Measurements from ENCODE around the gene CSTF3.
A peak's percentile ranks its signal among the peaks of the same experiment; 100 is the strongest.

The CSTF3 gene

GRCh38 chr11:33064866-33065265, 96.4 kb downstream of the CSTF3 start:
- Histone ChIP-seq H2AFZ (ENCODE audit: low read length) (no peak overlapping the region), H3K4me2 (ENCODE audit: insufficient read depth, low read length, poor library complexity, severe bottlenecking) (no peak overlapping the region), H2AK5ac (ENCODE audit: low read depth, low read length) (no peak overlapping the region), H3K4me3 (ENCODE audit: low read length in 2 of 2) (no peak overlapping the region), H3K9ac (ENCODE audit: low read depth, low read length, poor library complexity) (no peak overlapping the region), H2BK5ac (ENCODE audit: low read length) (no peak overlapping the region), H3K18ac (ENCODE audit: low read length) (no peak overlapping the region), H4K8ac (ENCODE audit: low read depth, low read length) (no peak overlapping the region), H3K14ac (ENCODE audit: low read length) (no peak overlapping the region), H3K27ac (replicated peaks; ENCODE audit: low read length) (no peak overlapping the region), H2BK120ac (ENCODE audit: low read depth, low read length) (no peak overlapping the region), H3K9me3 (replicated peaks in 1 of 2; ENCODE audit: control insufficient read depth in 2 of 2, insufficient read depth in 1 of 2, low read depth in 1 of 2, low read length in 2 of 2) (no peaks in the 10 kb centered on the region), H3K4ac (ENCODE audit: low read length) (no peak overlapping the region), H3K23ac (ENCODE audit: low read depth, low read length, poor library complexity) (no peak overlapping the region), H4K91ac (ENCODE audit: low read depth, low read length, poor library complexity) (no peak overlapping the region), H2BK12ac (ENCODE audit: low read length) (no peak overlapping the region), H3K27me3 (ENCODE audit: control insufficient read depth in 3 of 3, insufficient read depth in 3 of 3, low read depth in 1 of 3, low read length in 3 of 3) (no peaks in the 10 kb centered on the region), H3K79me1 (ENCODE audit: low read depth, low read length) (no peaks in the 10 kb centered on the region), H3K36me3 (replicated peaks in 1 of 2; ENCODE audit: control insufficient read depth in 2 of 2, insufficient read depth in 2 of 2, low read length in 2 of 2) (peaks cover 13 to 87% of the 10 kb centered on the region in 2 donors), H3K4me1 (ENCODE audit: control insufficient read depth in 2 of 2, insufficient read depth in 1 of 2, low read depth in 1 of 2, low read length in 2 of 2) (no peaks in the 10 kb centered on the region), H2BK15ac (ENCODE audit: low read length) (no peak overlapping the region)
- no peak for DNase-seq (ENCODE audit: low spot score)
- WGBS, 2 donors (ENCODE audit: extremely low coverage in 2 of 2, insufficient read length in 2 of 2, insufficient replicate concordance in 1 of 2): no CpG with 5 or more reads among the region's 5 CpGs

GRCh38 chr11:33064033-33064825, 97.1 kb downstream of the CSTF3 start:
- Histone ChIP-seq H3K23ac (ENCODE audit: low read depth, low read length, poor library complexity) (no peak overlapping the region), H3K27ac (replicated peaks; ENCODE audit: low read length) (peak overlapping the region; percentile 9), H4K91ac (ENCODE audit: low read depth, low read length, poor library complexity) (no peak overlapping the region), H2BK12ac (ENCODE audit: low read length) (no peak overlapping the region), H2BK15ac (ENCODE audit: low read length) (no peak overlapping the region), H2AK5ac (ENCODE audit: low read depth, low read length) (no peak overlapping the region), H3K4me2 (ENCODE audit: insufficient read depth, low read length, poor library complexity, severe bottlenecking) (no peak overlapping the region), H3K4me3 (ENCODE audit: low read length in 2 of 2) (no peak overlapping the region), H2AFZ (ENCODE audit: low read length) (no peak overlapping the region), H3K14ac (ENCODE audit: low read length) (no peak overlapping the region), H3K4me1 (ENCODE audit: control insufficient read depth in 2 of 2, insufficient read depth in 1 of 2, low read depth in 1 of 2, low read length in 2 of 2) (no peaks in the 10 kb centered on the region), H3K9ac (ENCODE audit: low read depth, low read length, poor library complexity) (no peak overlapping the region), H3K79me1 (ENCODE audit: low read depth, low read length) (no peaks in the 10 kb centered on the region), H3K27me3 (ENCODE audit: control insufficient read depth in 3 of 3, insufficient read depth in 3 of 3, low read depth in 1 of 3, low read length in 3 of 3) (no peaks in the 10 kb centered on the region), H2BK5ac (ENCODE audit: low read length) (no peak overlapping the region), H3K4ac (ENCODE audit: low read length) (no peak overlapping the region), H3K9me3 (replicated peaks in 1 of 2; ENCODE audit: control insufficient read depth in 2 of 2, insufficient read depth in 1 of 2, low read depth in 1 of 2, low read length in 2 of 2) (no peaks in the 10 kb centered on the region), H3K36me3 (replicated peaks in 1 of 2; ENCODE audit: control insufficient read depth in 2 of 2, insufficient read depth in 2 of 2, low read length in 2 of 2) (peaks cover 11 to 88% of the 10 kb centered on the region in 2 donors), H4K8ac (ENCODE audit: low read depth, low read length) (no peak overlapping the region), H2BK120ac (ENCODE audit: low read depth, low read length) (no peak overlapping the region), H3K18ac (ENCODE audit: low read length) (no peak overlapping the region)
- no CpG with 5 or more reads among the region's 11 CpGs for WGBS, 2 donors (ENCODE audit: extremely low coverage in 2 of 2, insufficient read length in 2 of 2, insufficient replicate concordance in 1 of 2)
- DNase-seq (ENCODE audit: low spot score): no peak

DNA sequence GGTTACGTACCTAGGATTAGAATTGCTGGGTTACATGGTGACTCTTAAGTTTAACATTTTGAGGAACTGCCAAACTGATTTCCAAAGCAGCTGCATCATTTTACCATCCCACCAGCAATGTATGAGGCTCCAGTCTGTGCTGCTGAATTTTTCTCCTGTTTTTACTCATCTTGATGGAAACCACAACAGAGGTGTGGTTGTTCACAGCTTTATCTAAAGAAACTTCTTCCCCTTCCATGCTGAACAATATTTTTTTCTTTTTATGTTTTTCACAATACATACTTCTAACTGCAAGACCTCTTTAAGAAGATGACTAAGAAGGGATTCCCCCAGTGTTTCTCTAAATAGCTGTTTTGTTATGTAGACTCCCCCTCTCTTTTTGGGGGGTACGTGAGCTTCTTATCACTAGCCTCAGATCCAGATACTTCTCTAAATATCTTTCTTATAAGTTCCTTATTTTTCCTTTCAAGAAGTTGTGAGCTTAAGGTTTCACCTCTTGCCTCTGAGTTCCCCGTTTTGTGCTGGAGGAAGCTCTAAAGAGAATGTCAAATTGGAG, 97.9 kb downstream of the CSTF3 start:
- Histone ChIP-seq H3K9ac (ENCODE audit: low read depth, low read length, poor library complexity) (no peak overlapping the region), H2AK5ac (ENCODE audit: low read depth, low read length) (no peak overlapping the region), H3K27ac (replicated peaks; ENCODE audit: low read length) (no peak overlapping the region)

DNA sequence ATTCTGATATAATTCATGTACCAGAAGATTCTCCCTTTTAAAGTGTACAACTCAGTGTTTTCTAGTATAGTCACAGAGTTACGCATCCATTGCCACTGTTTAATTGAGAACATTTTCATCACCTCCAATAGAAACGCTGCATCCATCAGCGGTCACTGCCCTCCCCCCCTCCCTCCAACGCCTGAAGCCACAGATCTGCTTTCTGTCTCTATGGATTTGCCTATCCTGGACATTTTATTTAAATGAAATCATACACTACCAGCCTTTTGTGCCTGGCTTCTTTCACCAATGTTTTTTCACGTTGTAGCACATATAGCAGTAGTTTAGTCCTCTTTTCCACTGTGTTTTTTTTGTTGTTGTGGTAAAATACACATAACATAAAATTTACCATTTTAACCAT, 99.1 kb downstream of the CSTF3 start:
- no peak overlapping the region for H3K14ac ChIP-seq (ENCODE audit: low read length)
- no peak overlapping the region for H3K18ac ChIP-seq (ENCODE audit: low read length)
- H3K4me2 ChIP-seq (ENCODE audit: insufficient read depth, low read length, poor library complexity, severe bottlenecking): no peak overlapping the region
- H4K91ac ChIP-seq (ENCODE audit: low read depth, low read length, poor library complexity): no peak overlapping the region
- H3K79me1 ChIP-seq (ENCODE audit: low read depth, low read length): no peaks in the 10 kb centered on the region
- no peaks in the 10 kb centered on the region for H3K27me3 ChIP-seq (ENCODE audit: control insufficient read depth in 3 of 3, insufficient read depth in 3 of 3, low read depth in 1 of 3, low read length in 3 of 3)
- H2BK5ac ChIP-seq (ENCODE audit: low read length): no peak overlapping the region
- H3K4me3 ChIP-seq (ENCODE audit: low read length in 2 of 2): no peak overlapping the region
- H3K9ac ChIP-seq (ENCODE audit: low read depth, low read length, poor library complexity): no peak overlapping the region
- WGBS, 2 donors (ENCODE audit: extremely low coverage in 2 of 2, insufficient read length in 2 of 2, insufficient replicate concordance in 1 of 2): no CpG with 5 or more reads among the region's 5 CpGs
- no peak overlapping the region for H2BK12ac ChIP-seq (ENCODE audit: low read length)
- H3K27ac ChIP-seq (replicated peaks; ENCODE audit: low read length): no peak overlapping the region
- no peak for DNase-seq (ENCODE audit: low spot score)
- peaks cover 4 to 90% of the 10 kb centered on the region in 2 donors for H3K36me3 ChIP-seq (replicated peaks in 1 of 2; ENCODE audit: control insufficient read depth in 2 of 2, insufficient read depth in 2 of 2, low read length in 2 of 2)
- H3K9me3 ChIP-seq (replicated peaks in 1 of 2; ENCODE audit: control insufficient read depth in 2 of 2, insufficient read depth in 1 of 2, low read depth in 1 of 2, low read length in 2 of 2): no peaks in the 10 kb centered on the region
- no peak overlapping the region for H2BK15ac ChIP-seq (ENCODE audit: low read length)
- no peak overlapping the region for H2BK120ac ChIP-seq (ENCODE audit: low read depth, low read length)
- peaks cover 0 to 2% of the 10 kb centered on the region in 2 donors for H3K4me1 ChIP-seq (ENCODE audit: control insufficient read depth in 2 of 2, insufficient read depth in 1 of 2, low read depth in 1 of 2, low read length in 2 of 2)
- H3K4ac ChIP-seq (ENCODE audit: low read length): no peak overlapping the region
- no peak overlapping the region for H2AFZ ChIP-seq (ENCODE audit: low read length)
- no peak overlapping the region for H3K23ac ChIP-seq (ENCODE audit: low read depth, low read length, poor library complexity)
- H4K8ac ChIP-seq (ENCODE audit: low read depth, low read length): no peak overlapping the region
- H2AK5ac ChIP-seq (ENCODE audit: low read depth, low read length): no peak overlapping the region

More for the DNA sequence above, 97.9 kb downstream of the CSTF3 start:
- H3K36me3 ChIP-seq (replicated peaks in 1 of 2; ENCODE audit: control insufficient read depth in 2 of 2, insufficient read depth in 2 of 2, low read length in 2 of 2): peaks cover 6 to 89% of the 10 kb centered on the region in 2 donors
- H2BK15ac ChIP-seq (ENCODE audit: low read length): no peak overlapping the region
- no peak overlapping the region for H2AFZ ChIP-seq (ENCODE audit: low read length)
- H2BK12ac ChIP-seq (ENCODE audit: low read length): no peak overlapping the region
- no peak overlapping the region for H3K23ac ChIP-seq (ENCODE audit: low read depth, low read length, poor library complexity)
- H3K9me3 ChIP-seq (replicated peaks in 1 of 2; ENCODE audit: control insufficient read depth in 2 of 2, insufficient read depth in 1 of 2, low read depth in 1 of 2, low read length in 2 of 2): no peaks in the 10 kb centered on the region
- H3K79me1 ChIP-seq (ENCODE audit: low read depth, low read length): no peaks in the 10 kb centered on the region
- H3K4ac ChIP-seq (ENCODE audit: low read length): no peak overlapping the region
- H3K4me3 ChIP-seq (ENCODE audit: low read length in 2 of 2): no peak overlapping the region
- H2BK120ac ChIP-seq (ENCODE audit: low read depth, low read length): no peak overlapping the region
- H4K8ac ChIP-seq (ENCODE audit: low read depth, low read length): no peak overlapping the region
- no peak overlapping the region for H2BK5ac ChIP-seq (ENCODE audit: low read length)
- no peak overlapping the region for H4K91ac ChIP-seq (ENCODE audit: low read depth, low read length, poor library complexity)
- no peak for DNase-seq (ENCODE audit: low spot score)
- peaks cover 0 to 2% of the 10 kb centered on the region in 2 donors for H3K4me1 ChIP-seq (ENCODE audit: control insufficient read depth in 2 of 2, insufficient read depth in 1 of 2, low read depth in 1 of 2, low read length in 2 of 2)
- no peak overlapping the region for H3K18ac ChIP-seq (ENCODE audit: low read length)
- H3K4me2 ChIP-seq (ENCODE audit: insufficient read depth, low read length, poor library complexity, severe bottlenecking): no peak overlapping the region
- H3K27me3 ChIP-seq (ENCODE audit: control insufficient read depth in 3 of 3, insufficient read depth in 3 of 3, low read depth in 1 of 3, low read length in 3 of 3): no peaks in the 10 kb centered on the region
- no CpG with 5 or more reads among the region's 3 CpGs for WGBS, 2 donors (ENCODE audit: extremely low coverage in 2 of 2, insufficient read length in 2 of 2, insufficient replicate concordance in 1 of 2)
- H3K14ac ChIP-seq (ENCODE audit: low read length): no peak overlapping the region
